HG02852 (cell line): ENCODE results near the gene DCTD.

Source experiments
- ATAC-seq: cut with Tn5 transposase; IDR thresholded peaks from one replicate; pipeline ENCODE4 v1.9.1; 2021; ENCODE audit warnings: mild to moderate bottlenecking, moderate library complexity; ENCODE audit not compliant: unreplicated experiment

DCTD gene

DNA sequence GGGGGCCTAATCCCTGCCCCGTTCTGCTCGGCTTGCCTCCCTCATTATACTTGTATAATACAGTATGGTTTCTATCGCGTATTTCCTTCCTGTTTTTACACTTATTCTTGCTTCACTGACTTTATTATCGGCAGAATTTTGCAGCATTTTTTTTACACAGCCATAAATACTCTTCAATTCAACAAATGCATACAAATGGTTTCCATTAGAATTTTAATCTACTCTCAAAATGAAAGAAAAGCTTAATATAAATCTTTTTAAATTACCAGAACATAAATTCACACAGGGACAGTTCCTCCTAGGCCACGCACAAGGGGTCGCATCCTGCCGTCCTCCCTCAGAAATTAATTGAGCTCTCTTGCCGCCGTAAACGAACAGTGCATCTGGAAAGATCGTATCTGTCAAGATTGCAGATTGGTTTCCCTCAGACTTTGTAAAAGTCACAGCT is 42.9 kb downstream of the DCTD start:
- no peak for ATAC-seq

DNA sequence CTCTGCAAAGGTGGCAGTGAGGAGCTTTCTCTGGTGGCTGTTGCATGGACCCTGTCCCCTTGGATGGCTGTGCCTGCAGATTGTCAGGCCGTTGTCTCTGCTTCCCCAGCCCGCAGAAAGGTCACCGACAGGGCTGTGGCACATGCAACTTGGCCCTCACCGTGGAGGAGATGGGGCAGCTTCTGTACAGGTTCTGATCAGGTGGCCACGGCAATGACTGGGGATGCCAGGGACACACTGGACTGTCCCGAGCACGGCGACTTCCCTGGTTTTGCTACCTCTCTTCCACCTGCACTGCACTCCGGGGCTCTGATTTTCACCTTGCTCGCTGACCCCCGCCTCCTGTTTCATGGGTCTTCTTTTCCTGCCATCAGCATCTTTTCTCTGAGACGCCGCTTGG is 43.5 kb downstream of the DCTD start:
- no peak for ATAC-seq

DNA sequence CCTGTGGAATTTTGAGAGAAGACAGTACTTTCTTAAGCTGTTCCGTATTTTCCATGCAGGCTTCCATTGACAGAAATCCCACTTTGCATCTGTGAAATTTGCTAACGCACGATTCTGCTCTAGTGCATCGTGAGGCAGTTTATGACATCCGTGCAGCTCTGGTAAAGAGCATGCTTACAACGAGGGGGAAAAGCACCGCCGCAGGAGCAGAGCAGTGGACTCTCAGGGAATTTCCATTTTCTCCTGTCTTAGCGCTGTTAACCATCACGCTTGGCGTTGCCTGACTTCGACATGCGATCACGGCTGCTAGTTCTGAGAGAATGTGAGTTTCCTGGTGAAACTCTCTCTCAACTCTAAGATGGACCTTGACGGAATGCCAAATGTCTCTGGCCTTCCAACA is 43.9 kb downstream of the DCTD start:
- ATAC-seq = no peak

DNA sequence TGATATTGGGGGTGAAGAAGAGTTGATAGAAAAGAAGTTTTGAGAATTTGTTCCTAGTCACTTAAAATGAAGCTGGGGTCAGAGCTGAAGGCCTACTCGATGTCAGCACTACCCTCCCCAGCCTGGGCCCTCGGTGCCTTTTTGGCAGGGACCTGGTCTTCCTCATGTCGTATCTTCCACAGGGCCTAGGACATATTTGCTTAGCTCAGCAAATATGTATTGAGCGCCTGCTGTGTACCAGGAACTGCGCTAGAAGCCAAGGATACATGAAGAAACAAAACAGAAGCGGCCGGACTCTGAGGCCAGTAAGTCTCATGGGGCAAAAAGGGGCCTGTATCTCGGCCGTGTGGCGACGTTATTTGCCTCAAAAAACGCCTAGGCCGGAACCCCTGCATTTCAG is 44.3 kb downstream of the DCTD start:
- ATAC-seq = no peak

DNA sequence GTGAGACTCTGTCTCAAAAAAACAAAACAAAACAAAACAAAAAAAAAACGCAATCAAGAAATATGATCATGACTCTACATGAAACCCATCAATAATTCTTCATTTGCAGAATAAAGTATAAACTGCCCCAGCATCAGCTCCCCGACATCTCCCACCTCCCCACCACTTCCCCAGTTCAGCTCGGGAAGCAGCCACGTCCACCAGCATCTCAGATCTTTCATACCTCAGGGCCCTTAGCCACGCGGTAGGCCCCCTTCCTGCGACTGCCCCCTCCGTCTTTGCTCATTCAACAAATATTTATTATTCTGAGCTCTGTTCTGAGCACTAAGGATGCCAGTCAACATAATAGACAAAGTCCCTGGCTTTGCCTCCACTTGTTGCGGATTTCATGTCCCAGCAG is 45.6 kb downstream of the DCTD start:
- no peak for ATAC-seq

DNA sequence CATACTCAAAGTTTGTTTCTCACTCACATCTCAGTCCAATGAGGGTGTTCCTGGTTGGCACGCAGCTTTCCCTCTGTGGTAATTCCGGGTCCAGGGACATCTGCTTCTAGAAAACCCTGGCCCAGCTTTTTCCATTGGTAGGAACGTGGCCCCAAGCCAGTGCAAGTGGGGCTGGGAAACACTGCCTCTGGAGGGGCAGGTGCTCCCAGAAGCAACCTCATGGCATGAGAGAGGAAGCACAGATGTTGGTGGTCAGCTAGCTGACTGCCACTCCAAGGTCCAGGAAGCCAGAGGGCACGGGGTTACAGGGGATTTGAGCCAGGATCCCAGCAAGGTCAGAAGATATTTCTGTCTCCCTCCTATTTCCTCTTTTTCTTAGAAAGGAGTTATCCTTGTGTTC is 47.5 kb downstream of the DCTD start:
- no peak for ATAC-seq

DNA sequence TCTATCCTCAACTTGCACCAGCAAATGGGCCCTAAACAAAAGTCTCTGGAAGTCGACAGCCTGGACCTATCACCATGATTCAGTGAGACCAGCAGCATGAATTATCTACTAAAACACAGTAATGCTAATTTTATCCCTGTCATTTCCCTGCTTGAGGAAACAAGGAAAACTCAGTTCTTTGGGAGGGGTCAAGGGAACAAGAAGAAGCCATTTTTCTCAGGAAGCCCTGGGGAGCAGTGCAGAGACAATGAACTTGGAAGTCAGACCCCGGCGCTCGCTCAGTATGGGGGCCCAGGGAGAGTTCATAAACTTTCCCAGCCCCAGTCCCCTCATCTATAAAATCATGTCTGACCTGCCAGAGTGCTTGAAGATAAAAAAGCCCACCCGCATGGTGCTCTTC is 50.4 kb downstream of the DCTD start:
- ATAC-seq = no peak

DNA sequence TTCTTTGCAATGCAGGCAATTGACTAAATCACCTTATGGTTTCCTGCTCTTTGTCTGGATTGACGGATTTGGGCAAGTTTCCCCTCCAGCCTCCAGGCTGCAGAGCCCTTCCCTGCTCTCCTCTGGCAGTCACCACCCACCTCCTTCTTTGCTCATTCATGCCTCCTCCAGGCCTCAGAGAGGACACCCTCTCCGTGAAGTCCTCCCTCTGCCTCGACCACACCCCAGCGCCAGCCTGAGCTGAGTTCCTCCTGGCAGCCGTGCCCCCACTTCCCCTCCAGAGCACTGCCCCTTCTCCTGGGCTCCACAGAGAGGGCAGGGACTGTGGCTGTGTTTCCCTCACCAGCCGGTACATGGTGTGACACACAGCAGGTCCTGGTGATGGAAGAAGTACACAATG is 53.7 kb downstream of the DCTD start:
- no peak for ATAC-seq

DNA sequence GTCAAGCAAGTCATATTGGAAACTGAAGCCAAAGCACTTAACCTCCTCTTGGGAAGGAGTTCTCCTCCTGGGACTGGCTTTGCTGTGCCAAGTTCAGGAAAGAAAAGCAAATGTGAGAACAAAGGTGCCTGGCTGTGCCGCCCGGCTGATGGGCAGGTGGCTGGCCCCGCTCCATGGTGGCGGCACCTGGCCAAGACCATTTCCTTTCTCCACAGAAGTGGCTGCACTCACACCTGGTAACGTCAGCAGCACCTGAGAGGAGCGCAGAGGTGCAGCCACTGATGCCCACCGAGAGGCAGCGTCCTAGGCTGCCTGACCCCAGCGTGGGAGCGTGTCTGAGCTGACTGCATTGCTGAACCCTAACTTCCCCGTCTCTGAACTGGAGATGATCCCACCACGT is 54.3 kb downstream of the DCTD start:
- ATAC-seq = no peak

DNA sequence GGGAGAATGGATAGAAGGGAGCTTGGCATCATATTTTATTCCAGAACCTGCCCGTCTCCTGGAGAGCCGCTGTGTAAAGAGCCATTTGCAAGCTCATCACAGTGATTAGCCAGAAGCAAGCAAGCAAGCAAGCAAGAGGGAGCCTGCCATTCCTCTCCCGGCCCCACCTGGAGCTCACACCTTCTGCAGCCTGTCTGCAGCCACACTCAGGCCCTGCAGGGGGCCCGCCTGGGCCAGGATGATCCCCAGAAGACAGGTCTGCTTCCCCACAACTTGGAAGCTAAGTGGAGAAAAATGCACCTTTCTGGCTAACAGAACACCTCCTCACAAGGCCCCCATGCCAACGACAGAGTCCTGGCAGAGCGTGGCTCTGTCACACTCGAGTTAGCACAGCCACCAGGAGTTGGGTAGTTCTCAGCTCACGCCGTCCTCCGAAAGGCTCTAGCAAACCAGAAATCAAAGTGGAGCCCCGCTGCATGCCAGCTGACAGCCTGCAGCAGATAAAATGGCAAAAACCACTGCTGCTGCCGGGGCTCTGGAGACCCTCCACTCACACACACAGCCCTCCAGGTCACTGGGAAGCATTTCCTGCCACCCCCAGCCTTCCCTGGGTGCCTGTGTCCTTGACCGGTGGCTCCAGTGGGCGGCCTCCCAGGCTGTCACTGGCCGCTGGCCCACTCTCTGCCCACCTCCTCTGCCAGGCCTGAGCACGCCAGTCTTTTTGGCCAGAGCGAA is 54.9 kb downstream of the DCTD start:
- ATAC-seq = no peak

DNA sequence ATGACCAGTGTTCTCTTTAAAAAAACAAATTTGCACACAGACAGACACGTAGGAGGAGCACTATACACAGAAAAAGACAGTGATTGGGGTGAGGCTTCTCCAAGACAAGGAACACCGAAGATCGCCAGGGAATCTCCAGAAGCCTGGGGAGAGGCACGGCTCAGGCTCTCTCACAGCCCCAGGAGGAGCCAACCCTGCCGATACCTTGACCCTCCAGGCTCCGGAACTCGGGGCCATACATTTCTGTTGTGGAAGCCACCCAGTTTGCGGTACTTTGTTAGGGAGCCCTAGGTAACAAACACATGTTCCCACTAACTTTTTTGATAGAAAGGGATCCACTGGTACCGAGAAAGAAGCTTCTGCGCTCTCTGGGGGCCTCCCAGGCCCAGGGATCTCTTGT is 55.8 kb downstream of the DCTD start:
- no peak for ATAC-seq

DNA sequence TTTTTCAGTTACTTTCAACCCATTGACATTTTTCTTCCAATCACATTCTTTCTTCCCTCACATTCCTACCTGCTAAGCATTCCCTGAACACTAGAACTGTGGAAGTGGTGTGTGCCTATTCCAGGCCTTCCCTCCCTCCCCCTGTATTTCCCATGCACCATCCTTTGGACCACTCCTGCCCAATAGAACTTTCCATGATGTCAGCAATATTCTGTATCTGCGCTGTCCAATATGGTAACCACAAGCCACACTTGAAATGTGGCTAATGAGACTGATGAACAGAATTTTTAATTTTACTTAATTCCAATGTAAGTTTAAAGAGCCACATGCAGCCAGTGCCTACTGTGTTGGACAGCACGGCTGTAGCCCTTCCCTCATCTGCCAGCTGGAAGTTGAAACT is 57.5 kb downstream of the DCTD start:
- no peak for ATAC-seq

DNA sequence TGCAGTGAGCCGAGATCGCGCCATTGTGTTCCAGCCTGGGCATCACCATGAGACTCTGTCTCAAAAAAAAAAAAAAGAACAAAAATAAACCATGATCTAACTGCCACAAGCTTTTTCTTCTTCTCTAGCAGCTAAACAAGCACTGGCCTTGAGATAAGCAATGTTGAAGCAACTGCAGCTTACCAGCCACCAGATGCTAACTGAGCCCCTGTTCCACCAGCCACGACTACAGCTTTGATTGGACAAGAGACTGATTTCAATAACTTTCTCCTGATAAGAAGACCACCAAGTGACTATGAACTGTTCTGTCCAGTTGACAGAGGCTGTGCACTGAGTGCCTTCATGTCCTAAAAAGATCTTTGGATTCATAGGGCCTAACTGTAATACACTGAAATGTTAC is 58.5 kb downstream of the DCTD start:
- no peak for ATAC-seq

DNA sequence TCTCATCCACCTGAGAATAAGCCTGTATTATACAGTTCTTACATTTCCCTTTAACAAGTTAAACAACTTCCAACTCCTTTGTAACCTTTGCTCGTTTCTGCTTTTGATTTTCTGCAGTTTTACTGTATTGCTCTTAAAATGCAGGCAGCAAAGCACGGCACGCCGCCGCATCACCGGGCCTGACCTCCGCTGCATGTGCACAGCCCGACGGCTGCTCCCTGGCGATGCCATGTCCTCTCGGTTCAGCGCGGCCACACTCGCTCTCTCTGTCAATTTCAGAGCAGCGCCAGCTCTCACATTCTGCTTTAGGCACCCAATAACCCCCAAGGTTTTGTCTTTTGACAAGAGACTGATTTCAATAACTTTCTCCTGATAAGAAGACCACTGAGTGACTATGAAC is 60.3 kb downstream of the DCTD start:
- ATAC-seq = no peak

DNA sequence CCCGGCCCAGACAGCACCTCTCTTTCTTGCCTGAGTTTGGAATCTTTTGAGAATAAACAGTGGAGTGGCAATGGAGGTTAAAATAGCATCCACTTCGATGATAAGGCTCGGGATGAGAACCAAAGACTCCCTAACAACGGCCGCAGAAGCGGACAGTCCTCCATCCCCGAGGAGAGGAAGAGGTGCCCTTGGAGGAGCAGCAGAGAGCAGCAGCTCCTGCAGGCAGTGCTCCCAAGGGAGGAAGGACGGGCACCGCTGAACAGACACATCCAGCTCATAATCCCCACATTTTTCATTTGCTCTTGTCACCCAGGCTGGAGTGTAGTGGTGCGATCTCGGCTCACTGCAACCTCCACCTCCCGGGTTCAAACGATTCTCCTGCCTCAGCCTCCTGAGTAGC is 61.3 kb downstream of the DCTD start:
- no peak for ATAC-seq

DNA sequence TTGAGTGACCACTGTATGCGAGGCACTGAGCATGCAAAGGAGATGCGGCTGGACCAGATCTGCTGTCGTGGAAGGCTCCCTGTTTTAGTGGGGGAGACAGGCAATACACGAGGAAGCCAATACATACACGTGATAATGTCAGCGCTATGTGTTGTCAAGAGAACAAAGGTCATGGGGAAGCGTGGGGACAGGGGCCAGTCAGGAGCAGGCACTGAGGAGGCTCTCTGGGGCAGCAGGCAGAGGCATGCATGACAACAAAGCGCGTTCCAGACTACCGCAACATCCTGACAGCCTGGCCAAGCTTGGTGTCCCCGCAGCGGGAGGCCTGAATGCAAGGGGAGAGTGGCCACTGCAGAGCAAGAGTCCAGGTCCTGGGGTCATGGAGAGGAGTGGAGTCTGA is 61.9 kb downstream of the DCTD start:
- ATAC-seq = no peak

DNA sequence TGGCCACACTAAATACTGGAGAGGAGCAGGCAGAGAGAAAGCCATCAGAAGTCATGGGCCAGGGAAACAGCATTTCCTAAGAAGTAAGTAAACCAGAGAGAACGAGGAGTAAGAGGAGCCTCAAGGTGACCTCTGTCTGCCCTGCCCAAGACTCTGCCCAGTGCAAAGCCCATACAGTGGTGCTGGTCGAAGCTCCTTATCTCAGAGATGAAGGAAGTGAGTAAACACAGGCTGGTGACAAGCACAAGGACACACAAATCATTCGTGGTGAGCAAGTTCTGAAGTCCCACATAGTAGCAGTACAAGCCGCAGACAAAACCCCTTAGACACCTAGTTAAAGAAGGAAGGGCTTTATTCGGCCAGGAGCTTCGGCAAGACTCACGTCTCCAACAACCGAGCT is 62.7 kb downstream of the DCTD start:
- no peak for ATAC-seq

DNA sequence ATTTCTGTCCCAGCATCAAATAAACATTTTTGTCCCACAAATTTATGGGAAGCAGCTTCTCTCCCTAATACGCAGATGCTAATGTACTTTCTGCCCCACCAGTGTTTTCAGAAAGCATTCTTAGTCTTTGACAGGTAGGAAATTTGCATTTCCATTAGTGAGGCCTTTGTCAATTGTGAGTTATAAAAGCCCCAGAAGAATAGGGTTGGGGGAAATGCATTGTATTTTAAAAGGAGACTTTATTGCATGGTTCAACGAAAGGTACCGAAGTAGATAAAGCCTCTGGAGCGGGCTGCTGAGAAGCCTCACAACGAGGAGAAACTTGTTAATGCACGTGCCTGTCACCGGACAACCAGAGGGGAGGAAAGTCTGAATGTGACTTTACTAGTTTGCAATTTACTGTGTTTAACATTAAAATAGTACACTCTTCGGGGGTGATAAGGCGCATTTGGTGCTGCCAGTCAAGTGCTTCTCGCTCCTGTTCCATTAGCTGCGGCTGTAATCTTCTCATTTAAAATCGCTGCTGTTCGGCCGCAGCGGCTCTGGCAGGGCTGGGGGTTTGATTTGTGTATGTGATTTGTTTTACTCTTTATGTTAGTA is 63.4 kb downstream of the DCTD start:
- no peak for ATAC-seq

DNA sequence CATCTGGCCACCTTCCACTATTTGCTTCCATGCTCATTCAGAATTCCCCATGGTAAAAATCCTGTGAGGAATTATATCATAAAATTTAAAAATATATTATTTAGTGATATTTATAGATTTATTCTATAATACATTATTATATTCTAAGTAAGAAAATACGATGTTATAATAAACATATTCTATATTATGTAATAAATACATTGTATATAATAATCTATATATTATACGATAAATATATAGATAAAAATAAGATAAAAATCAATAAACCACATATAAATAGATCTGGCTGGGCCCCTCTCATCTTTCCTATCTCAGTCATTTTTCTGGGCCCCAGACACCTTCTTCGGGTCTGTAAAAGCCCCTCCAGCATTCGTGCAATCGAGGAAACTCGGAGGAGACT is 68.5 kb downstream of the DCTD start:
- no peak for ATAC-seq

DNA sequence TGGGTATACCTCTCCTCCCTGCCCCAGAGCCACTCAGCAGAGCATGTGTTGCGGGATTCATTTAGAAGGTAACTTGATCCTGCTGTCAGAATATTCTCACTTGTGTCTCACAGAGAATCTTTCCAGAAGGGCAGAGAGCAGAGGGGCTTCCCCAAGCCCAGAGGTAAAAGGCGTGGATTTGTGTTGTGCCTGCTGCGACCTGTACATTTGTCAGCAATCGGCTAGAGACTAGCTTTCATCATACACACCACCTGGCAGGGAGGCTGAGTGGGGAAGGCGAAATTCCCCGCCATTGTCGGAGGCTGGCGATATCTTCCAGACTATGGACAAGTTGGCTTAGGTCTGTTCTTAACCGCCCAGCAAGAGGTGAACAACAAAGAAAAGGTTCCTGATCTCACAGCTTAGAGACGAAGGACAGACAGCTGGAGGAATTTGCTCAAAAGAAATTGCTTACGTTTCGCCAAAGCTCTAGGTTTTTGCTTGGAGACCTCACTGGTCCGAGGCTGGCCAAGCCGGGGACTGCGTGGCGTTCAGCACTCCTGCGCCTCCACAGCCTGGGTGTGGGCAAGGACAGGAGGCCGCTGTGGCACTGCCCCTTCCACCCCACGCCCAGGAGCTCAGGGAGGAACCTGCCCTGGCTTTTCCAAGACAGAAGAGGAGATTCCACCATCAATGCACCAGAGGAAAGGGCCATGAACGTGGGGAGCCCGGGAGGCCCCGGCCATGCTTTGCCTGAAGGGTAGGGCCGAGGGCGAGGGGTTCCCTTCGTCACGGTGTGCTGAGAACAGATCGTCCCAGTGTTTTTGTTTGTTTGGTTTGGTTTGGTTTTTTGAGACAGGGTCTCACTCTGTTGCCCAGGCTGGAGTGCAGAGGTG is 69.4 kb downstream of the DCTD start:
- ATAC-seq = no peak

DNA sequence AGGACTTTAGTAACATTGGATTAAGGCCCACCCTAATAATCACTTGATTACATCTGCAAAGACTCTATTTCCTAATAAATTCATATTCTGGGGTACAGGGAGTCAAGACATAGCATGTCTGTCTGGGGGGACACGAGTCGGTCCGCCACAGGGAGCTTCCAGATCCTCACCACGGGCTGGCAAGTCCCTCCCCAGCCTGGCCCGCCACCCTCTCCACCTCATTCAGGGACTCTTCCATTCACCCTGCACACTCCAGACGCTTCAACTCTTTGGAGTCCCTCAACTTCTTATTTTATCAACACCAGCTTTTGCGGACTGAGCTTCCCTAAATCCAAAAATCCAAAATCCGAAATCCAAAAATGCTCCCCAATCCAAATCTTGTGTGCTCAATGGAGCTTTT is 71.2 kb downstream of the DCTD start:
- ATAC-seq = no peak

DNA sequence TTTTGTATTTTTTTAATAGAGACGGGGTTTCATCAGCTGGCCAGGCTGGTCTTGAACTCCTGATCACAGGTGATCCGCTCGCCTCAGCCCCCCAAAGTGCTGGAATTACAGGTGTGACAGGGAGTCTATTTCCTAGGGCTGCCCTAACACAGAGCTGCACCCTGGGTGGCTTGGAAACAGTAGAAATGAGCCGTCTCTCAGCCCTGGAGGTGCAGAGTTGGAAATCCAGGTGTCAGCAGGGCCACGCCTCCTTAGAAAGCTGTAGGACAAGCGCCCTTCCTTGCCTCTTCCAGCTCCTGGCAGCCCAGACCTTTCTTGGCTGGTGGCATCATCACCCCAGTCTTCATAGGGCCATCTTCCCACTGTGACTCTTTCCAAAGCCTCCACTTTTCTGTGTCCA is 71.6 kb downstream of the DCTD start:
- ATAC-seq = no peak
